GM23248 (cell line): ENCODE measurements around the gene TRIM28.

Experiments
- EZH2 ChIP-seq: fragments of 200-600 bp; sonication (generic); IDR thresholded peaks from 2 replicates; pipeline ENCODE4 v1.6.1; 2018; ENCODE audit warnings: antibody characterized with exemption, mild to moderate bottlenecking; ENCODE audit not compliant: insufficient read depth, poor library complexity, severe bottlenecking
- EZH2phosphoT487 ChIP-seq: fragments of 200-600 bp; sonication (generic); IDR thresholded peaks from 2 replicates; pipeline ENCODE4 v1.6.1; 2018; ENCODE audit warnings: antibody characterized with exemption, moderate library complexity, mild to moderate bottlenecking, low read depth; ENCODE audit not compliant: insufficient read depth

DNA sequence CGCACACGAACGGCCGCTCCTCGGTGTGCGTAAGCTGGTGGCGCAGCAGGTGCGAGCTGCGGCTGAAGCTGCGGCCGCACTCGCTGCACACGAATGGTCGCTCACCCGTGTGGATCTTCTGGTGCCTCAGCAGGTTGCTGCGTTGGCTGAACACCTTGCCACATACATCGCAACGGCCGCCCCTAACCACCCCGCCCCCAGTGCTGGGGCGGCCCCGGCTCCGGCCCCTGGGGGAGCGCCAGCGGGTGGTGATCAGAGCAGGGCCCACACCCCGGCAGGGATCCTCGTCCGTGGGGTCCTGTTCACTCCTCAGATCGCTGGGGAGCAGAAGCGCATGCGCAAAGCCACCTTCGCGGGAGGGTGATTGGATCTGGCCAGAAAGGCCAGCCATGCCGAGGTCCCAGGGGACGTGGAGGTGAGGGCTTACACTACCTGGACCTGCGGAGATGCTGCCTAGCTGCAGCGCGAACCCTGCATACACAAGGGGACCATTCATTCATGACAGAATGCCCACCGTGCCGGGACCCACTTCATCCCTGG is 19.2 kb downstream of the TRIM28 start:
- TF ChIP-seq EZH2 (no peak), EZH2phosphoT487 (no peak)
